LNCaP clone FGC (cell line): ENCODE data around the gene SMPD2.
A peak's percentile ranks its signal among the peaks of the same experiment; 100 is the strongest.

Source experiments
- DNase-seq: peaks from one replicate; pipeline ENCODE4 v3.0.0-alpha.2; 2011; ENCODE audit warnings: low read depth
- H3K4me3 ChIP-seq: 2 replicates; pipeline ENCODE4 v1.5.1; 2011; ENCODE audit warnings: mild to moderate bottlenecking, low read depth, low read length, control low read depth
- CTCF ChIP-seq: IDR thresholded peaks from 2 replicates; pipeline ENCODE4 v1.5.1; 2012; ENCODE audit warnings: mild to moderate bottlenecking; ENCODE audit not compliant: control insufficient read depth, insufficient read depth; ENCODE audit errors: extremely low read depth

Gene SMPD2

GRCh38 chr6:109440331-109441068, at the start of gene SMPD2, which contains the start of gene PPIL6:
SMPD2 (plus strand) TSS chr6:109440724; CDS start chr6:109441122, 398 bp downstream.
PPIL6 (minus strand) TSS chr6:109440628; CDS start chr6:109440590, 38 bp downstream.
- 0 out of 2 replicates have a peak, but pooled peaks have one; percentile 2 for TF ChIP-seq CTCF
- DNase-seq: peak; percentile 19
- H3K4me3 ChIP-seq: peak within 1 kb of the TSS; percentile 85

GRCh38 chr6:109393157-109393885, 47.2 kb upstream of the SMPD2 start:
- no peak for DNase-seq
- no peak for TF ChIP-seq CTCF
- no peak overlapping the region for H3K4me3 ChIP-seq

- H3K4me3 ChIP-seq: no peak overlapping the region
- DNase-seq: no peak
- no peak for TF ChIP-seq CTCF
These were observed 46.6 kb upstream of the SMPD2 start for GRCh38 chr6:109393886-109394281.

- DNase-seq: no peak
- no peak for TF ChIP-seq CTCF
- no peak overlapping the region for H3K4me3 ChIP-seq
These were observed 44.3 kb upstream of the SMPD2 start for GRCh38 chr6:109396046-109396718.

- no peak for DNase-seq
- no peak overlapping the region for H3K4me3 ChIP-seq
- TF ChIP-seq CTCF: peak; percentile 61
These were observed 43.5 kb upstream of the SMPD2 start for GRCh38 chr6:109397020-109397419.

- DNase-seq: no peak
- no peak for TF ChIP-seq CTCF
- H3K4me3 ChIP-seq: no peak overlapping the region
These were observed 34.3 kb upstream of the SMPD2 start for GRCh38 chr6:109406196-109406595.
